ENCODE results near the gene C3AR1.

C3AR1 gene

GRCh38 chr12:8054816-8055215, 11.3 kb downstream of the C3AR1 start:
- H3K4me2 ChIP-seq (ENCODE audit: low read depth, low read length) = no peak overlapping the region
- no peak overlapping the region for H2AFZ ChIP-seq (ENCODE audit: low read length)
- no peak for DNase-seq
- H3K27me3 ChIP-seq (replicated peaks; ENCODE audit: insufficient read depth, low read length) = no peaks in the 10 kb centered on the region
- no peaks in the 10 kb centered on the region for H3K36me3 ChIP-seq (replicated peaks; ENCODE audit: insufficient read depth, low read length)
- no peaks in the 10 kb centered on the region for H3K79me2 ChIP-seq (ENCODE audit: low read length)
- H3K9ac ChIP-seq (ENCODE audit: low read length) = no peak overlapping the region
- H3K4me3 ChIP-seq (ENCODE audit: low read length) = no peak overlapping the region
- H3K27ac ChIP-seq (ENCODE audit: low read length) = no peak overlapping the region
- H3F3A ChIP-seq (ENCODE audit: insufficient read depth, low read length) = 0 out of 2 replicates have a peak, but pooled peaks cover 3% of the 10 kb centered on the region
- H3K9me3 ChIP-seq (replicated peaks; ENCODE audit: insufficient read depth, low read length) = no peaks in the 10 kb centered on the region
- H3K9me2 ChIP-seq (replicated peaks; ENCODE audit: insufficient read depth, low read length) = no peaks in the 10 kb centered on the region
- TF ChIP-seq EZH2 (optimal IDR thresholded peaks at IDR 0.05; ENCODE audit: low read depth, low read length) (no peak), CTCF (IDR thresholded peaks at IDR 0.05; ENCODE audit: low read length) (no peak), EZH2phosphoT487 (IDR thresholded peaks at IDR 0.05; ENCODE audit: low read length) (no peak)
- no peaks in the 10 kb centered on the region for H4K20me1 ChIP-seq (ENCODE audit: insufficient read depth, low read length)
- H3K4me1 ChIP-seq (ENCODE audit: low read length) = no peaks in the 10 kb centered on the region; the same call in 1 of the 2 replicates

GRCh38 chr12:8052679-8053078, 13.5 kb downstream of the C3AR1 start:
- no peaks in the 10 kb centered on the region for H3K27me3 ChIP-seq (replicated peaks; ENCODE audit: insufficient read depth, low read length)
- H2AFZ ChIP-seq (ENCODE audit: low read length) = no peak overlapping the region
- no peak overlapping the region for H3K27ac ChIP-seq (ENCODE audit: low read length)
- no peak overlapping the region for H3K4me2 ChIP-seq (ENCODE audit: low read depth, low read length)
- H3K79me2 ChIP-seq (ENCODE audit: low read length) = no peaks in the 10 kb centered on the region
- H3K9me2 ChIP-seq (replicated peaks; ENCODE audit: insufficient read depth, low read length) = no peaks in the 10 kb centered on the region
- no peak for DNase-seq
- no peak overlapping the region for H3K9ac ChIP-seq (ENCODE audit: low read length)
- peaks cover 6% of the 10 kb centered on the region for H3K4me1 ChIP-seq (ENCODE audit: low read length)
- TF ChIP-seq EZH2 (optimal IDR thresholded peaks at IDR 0.05; ENCODE audit: low read depth, low read length) = no peak
- no peak for TF ChIP-seq CTCF (IDR thresholded peaks at IDR 0.05; ENCODE audit: low read length)
- TF ChIP-seq EZH2phosphoT487 (IDR thresholded peaks at IDR 0.05; ENCODE audit: low read length) = no peak
- no peak overlapping the region for H3K4me3 ChIP-seq (ENCODE audit: low read length)
- no peaks in the 10 kb centered on the region for H3K9me3 ChIP-seq (replicated peaks; ENCODE audit: insufficient read depth, low read length)
- H3F3A ChIP-seq (ENCODE audit: insufficient read depth, low read length) = 0 out of 2 replicates have a peak, but pooled peaks cover 2% of the 10 kb centered on the region
- H3K36me3 ChIP-seq (replicated peaks; ENCODE audit: insufficient read depth, low read length) = no peaks in the 10 kb centered on the region
- H4K20me1 ChIP-seq (ENCODE audit: insufficient read depth, low read length) = no peaks in the 10 kb centered on the region

GRCh38 chr12:8050600-8051250, 15.4 kb downstream of the C3AR1 start:
- H3K9ac ChIP-seq (ENCODE audit: low read length) = no peak overlapping the region
- no peaks in the 10 kb centered on the region for H3K27me3 ChIP-seq (replicated peaks; ENCODE audit: insufficient read depth, low read length)
- H4K20me1 ChIP-seq (ENCODE audit: insufficient read depth, low read length) = no peaks in the 10 kb centered on the region
- H3K9me3 ChIP-seq (replicated peaks; ENCODE audit: insufficient read depth, low read length) = no peaks in the 10 kb centered on the region
- no peaks in the 10 kb centered on the region for H3K9me2 ChIP-seq (replicated peaks; ENCODE audit: insufficient read depth, low read length)
- TF ChIP-seq CTCF (IDR thresholded peaks at IDR 0.05; ENCODE audit: low read length) (no peak), EZH2 (optimal IDR thresholded peaks at IDR 0.05; ENCODE audit: low read depth, low read length) (no peak), EZH2phosphoT487 (IDR thresholded peaks at IDR 0.05; ENCODE audit: low read length) (no peak)
- no peaks in the 10 kb centered on the region for H3F3A ChIP-seq (ENCODE audit: insufficient read depth, low read length)
- no peak overlapping the region for H3K27ac ChIP-seq (ENCODE audit: low read length)
- H3K79me2 ChIP-seq (ENCODE audit: low read length) = no peaks in the 10 kb centered on the region
- peaks cover 6% of the 10 kb centered on the region for H3K4me1 ChIP-seq (ENCODE audit: low read length)
- no peak overlapping the region for H2AFZ ChIP-seq (ENCODE audit: low read length)
- no peaks in the 10 kb centered on the region for H3K36me3 ChIP-seq (replicated peaks; ENCODE audit: insufficient read depth, low read length)
- no peak overlapping the region for H3K4me3 ChIP-seq (ENCODE audit: low read length)
- no peak overlapping the region for H3K4me2 ChIP-seq (ENCODE audit: low read depth, low read length)
- DNase-seq = no peak

Measured in MM.1S (cell line).